Measurements from ENCODE around the gene AIFM3.

Gene AIFM3

GRCh38 chr22:20977019-20977418 is 10.0 kb downstream of the AIFM3 start:
- no peak for TF ChIP-seq ZC3H10 (CRISPR knock-in tag; IDR thresholded peaks at IDR 0.05)
- no peak for TF ChIP-seq CREB5 (CRISPR knock-in tag; IDR thresholded peaks at IDR 0.05; ENCODE audit: low read depth)
- TF ChIP-seq ZFP3 (CRISPR knock-in tag; IDR thresholded peaks at IDR 0.05): no peak
- TF ChIP-seq OSR1 (CRISPR knock-in tag; IDR thresholded peaks at IDR 0.05): no peak
- no peak for TF ChIP-seq ESRRG (CRISPR knock-in tag; IDR thresholded peaks at IDR 0.05)
- no peak for TF ChIP-seq ZNF70 (CRISPR knock-in tag; IDR thresholded peaks at IDR 0.05)
- no peak for TF ChIP-seq CSRNP3 (CRISPR knock-in tag; IDR thresholded peaks at IDR 0.05)
- TF ChIP-seq RARB (CRISPR knock-in tag; IDR thresholded peaks at IDR 0.05): no peak
- no peak for ATAC-seq

GRCh38 chr22:20977516-20978170 is 10.6 kb downstream of the AIFM3 start:
- ATAC-seq: no peak
- TF ChIP-seq TCF4 (CRISPR knock-in tag; IDR thresholded peaks at IDR 0.05; ENCODE audit: borderline replicate concordance) (no peak), ZNF565 (CRISPR knock-in tag; conservative IDR thresholded peaks at IDR 0.05; ENCODE audit: low read depth) (no peak), ESRRG (CRISPR knock-in tag; IDR thresholded peaks at IDR 0.05) (no peak), BACH2 (CRISPR knock-in tag; IDR thresholded peaks at IDR 0.05; ENCODE audit: borderline replicate concordance) (no peak), ISL1 (CRISPR knock-in tag; IDR thresholded peaks at IDR 0.05) (no peak), PPARA (CRISPR knock-in tag; IDR thresholded peaks at IDR 0.05; ENCODE audit: borderline replicate concordance) (no peak), ZNF70 (CRISPR knock-in tag; IDR thresholded peaks at IDR 0.05) (no peak), POU6F1 (CRISPR knock-in tag; IDR thresholded peaks at IDR 0.05; ENCODE audit: borderline replicate concordance, low read depth) (no peak)
- TF ChIP-seq, protein P1, sequence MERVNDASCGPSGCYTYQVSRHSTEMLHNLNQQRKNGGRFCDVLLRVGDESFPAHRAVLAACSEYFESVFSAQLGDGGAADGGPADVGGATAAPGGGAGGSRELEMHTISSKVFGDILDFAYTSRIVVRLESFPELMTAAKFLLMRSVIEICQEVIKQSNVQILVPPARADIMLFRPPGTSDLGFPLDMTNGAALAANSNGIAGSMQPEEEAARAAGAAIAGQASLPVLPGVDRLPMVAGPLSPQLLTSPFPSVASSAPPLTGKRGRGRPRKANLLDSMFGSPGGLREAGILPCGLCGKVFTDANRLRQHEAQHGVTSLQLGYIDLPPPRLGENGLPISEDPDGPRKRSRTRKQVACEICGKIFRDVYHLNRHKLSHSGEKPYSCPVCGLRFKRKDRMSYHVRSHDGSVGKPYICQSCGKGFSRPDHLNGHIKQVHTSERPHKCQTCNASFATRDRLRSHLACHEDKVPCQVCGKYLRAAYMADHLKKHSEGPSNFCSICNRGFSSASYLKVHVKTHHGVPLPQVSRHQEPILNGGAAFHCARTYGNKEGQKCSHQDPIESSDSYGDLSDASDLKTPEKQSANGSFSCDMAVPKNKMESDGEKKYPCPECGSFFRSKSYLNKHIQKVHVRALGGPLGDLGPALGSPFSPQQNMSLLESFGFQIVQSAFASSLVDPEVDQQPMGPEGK (CRISPR knock-in tag; IDR thresholded peaks at IDR 0.05; ENCODE audit: borderline replicate concordance): no peak
- TF ChIP-seq, protein P2, sequence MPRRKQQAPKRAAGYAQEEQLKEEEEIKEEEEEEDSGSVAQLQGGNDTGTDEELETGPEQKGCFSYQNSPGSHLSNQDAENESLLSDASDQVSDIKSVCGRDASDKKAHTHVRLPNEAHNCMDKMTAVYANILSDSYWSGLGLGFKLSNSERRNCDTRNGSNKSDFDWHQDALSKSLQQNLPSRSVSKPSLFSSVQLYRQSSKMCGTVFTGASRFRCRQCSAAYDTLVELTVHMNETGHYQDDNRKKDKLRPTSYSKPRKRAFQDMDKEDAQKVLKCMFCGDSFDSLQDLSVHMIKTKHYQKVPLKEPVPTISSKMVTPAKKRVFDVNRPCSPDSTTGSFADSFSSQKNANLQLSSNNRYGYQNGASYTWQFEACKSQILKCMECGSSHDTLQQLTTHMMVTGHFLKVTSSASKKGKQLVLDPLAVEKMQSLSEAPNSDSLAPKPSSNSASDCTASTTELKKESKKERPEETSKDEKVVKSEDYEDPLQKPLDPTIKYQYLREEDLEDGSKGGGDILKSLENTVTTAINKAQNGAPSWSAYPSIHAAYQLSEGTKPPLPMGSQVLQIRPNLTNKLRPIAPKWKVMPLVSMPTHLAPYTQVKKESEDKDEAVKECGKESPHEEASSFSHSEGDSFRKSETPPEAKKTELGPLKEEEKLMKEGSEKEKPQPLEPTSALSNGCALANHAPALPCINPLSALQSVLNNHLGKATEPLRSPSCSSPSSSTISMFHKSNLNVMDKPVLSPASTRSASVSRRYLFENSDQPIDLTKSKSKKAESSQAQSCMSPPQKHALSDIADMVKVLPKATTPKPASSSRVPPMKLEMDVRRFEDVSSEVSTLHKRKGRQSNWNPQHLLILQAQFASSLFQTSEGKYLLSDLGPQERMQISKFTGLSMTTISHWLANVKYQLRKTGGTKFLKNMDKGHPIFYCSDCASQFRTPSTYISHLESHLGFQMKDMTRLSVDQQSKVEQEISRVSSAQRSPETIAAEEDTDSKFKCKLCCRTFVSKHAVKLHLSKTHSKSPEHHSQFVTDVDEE (CRISPR knock-in tag; IDR thresholded peaks at IDR 0.05): no peak

GRCh38 chr22:20978419-20978818 is 11.4 kb downstream of the AIFM3 start:
- TF ChIP-seq GLIS3 (CRISPR knock-in tag; IDR thresholded peaks at IDR 0.05) (no peak), PPARA (CRISPR knock-in tag; IDR thresholded peaks at IDR 0.05; ENCODE audit: borderline replicate concordance) (no peak), ZFP3 (CRISPR knock-in tag; IDR thresholded peaks at IDR 0.05) (no peak), SNAI2 (CRISPR knock-in tag; IDR thresholded peaks at IDR 0.05) (no peak), TOX (CRISPR knock-in tag; IDR thresholded peaks at IDR 0.05; ENCODE audit: borderline replicate concordance) (no peak), BACH2 (CRISPR knock-in tag; IDR thresholded peaks at IDR 0.05; ENCODE audit: borderline replicate concordance) (no peak), ZNF70 (CRISPR knock-in tag; IDR thresholded peaks at IDR 0.05) (no peak), CSDC2 (CRISPR knock-in tag; IDR thresholded peaks at IDR 0.05) (no peak)
- TF ChIP-seq, protein P2 (CRISPR knock-in tag; IDR thresholded peaks at IDR 0.05): no peak
- TF ChIP-seq, protein P1 (CRISPR knock-in tag; IDR thresholded peaks at IDR 0.05; ENCODE audit: borderline replicate concordance): no peak

More at GRCh38 chr22:20978419-20978818, 11.4 kb downstream of the AIFM3 start:
- ATAC-seq: no peak

Measured in SK-N-SH treated with all-trans-retinoic acid at 6 μM for 48 hours (cell line).